ENCODE data around the gene DDHD1.

Gene DDHD1

GRCh38 chr14:53022593-53022992 lies 130.5 kb downstream of the DDHD1 start:
- DNase-seq (ENCODE audit: insufficient read length, low spot score) (no peak), FAIRE-seq (no peak)
- TF ChIP-seq POU2F2 (IDR thresholded peaks at IDR 0.05; ENCODE audit: low read depth, low read length) (no peak), TAF1 (IDR thresholded peaks at IDR 0.05; ENCODE audit: low read depth, low read length) (no peak), POLR2A (IDR thresholded peaks at IDR 0.05; ENCODE audit: low read depth, low read length) (no peak), POLR2AphosphoS5 (IDR thresholded peaks at IDR 0.05; ENCODE audit: low read depth, low read length) (no peak), SPI1 (IDR thresholded peaks at IDR 0.05; ENCODE audit: low read depth, low read length) (no peak), PAX5 (IDR thresholded peaks at IDR 0.05; ENCODE audit: insufficient read depth, low read length, severe bottlenecking) (no peak)

- no peak for TF ChIP-seq POLR2A (IDR thresholded peaks at IDR 0.05; ENCODE audit: low read depth, low read length)
- FAIRE-seq (no peak), DNase-seq (ENCODE audit: insufficient read length, low spot score) (no peak)
Measured at GRCh38 chr14:53020193-53020932, 132.8 kb downstream of the DDHD1 start.

- no peak for FAIRE-seq
- DNase-seq (ENCODE audit: insufficient read length, low spot score): no peak
- TF ChIP-seq PAX5 (IDR thresholded peaks at IDR 0.05; ENCODE audit: insufficient read depth, low read length, severe bottlenecking): no peak
- TF ChIP-seq POLR2AphosphoS5 (IDR thresholded peaks at IDR 0.05; ENCODE audit: low read depth, low read length): no peak
- TF ChIP-seq POU2F2 (IDR thresholded peaks at IDR 0.05; ENCODE audit: low read depth, low read length): no peak
- TF ChIP-seq TAF1 (IDR thresholded peaks at IDR 0.05; ENCODE audit: low read depth, low read length): no peak
- TF ChIP-seq SPI1 (IDR thresholded peaks at IDR 0.05; ENCODE audit: low read depth, low read length): no peak
- no peak for TF ChIP-seq POLR2A (IDR thresholded peaks at IDR 0.05; ENCODE audit: low read depth, low read length)
Measured at GRCh38 chr14:53019406-53019805, 133.7 kb downstream of the DDHD1 start.

GRCh38 chr14:53017837-53018236 lies 135.3 kb downstream of the DDHD1 start:
- FAIRE-seq: no peak
- TF ChIP-seq SPI1 (IDR thresholded peaks at IDR 0.05; ENCODE audit: low read depth, low read length) (no peak), POLR2AphosphoS5 (IDR thresholded peaks at IDR 0.05; ENCODE audit: low read depth, low read length) (no peak), POU2F2 (IDR thresholded peaks at IDR 0.05; ENCODE audit: low read depth, low read length) (no peak), TAF1 (IDR thresholded peaks at IDR 0.05; ENCODE audit: low read depth, low read length) (no peak), PAX5 (IDR thresholded peaks at IDR 0.05; ENCODE audit: insufficient read depth, low read length, severe bottlenecking) (no peak), POLR2A (IDR thresholded peaks at IDR 0.05; ENCODE audit: low read depth, low read length) (no peak)
- DNase-seq (ENCODE audit: insufficient read length, low spot score): no peak

- FAIRE-seq: no peak
- DNase-seq (ENCODE audit: insufficient read length, low spot score): no peak
- TF ChIP-seq PAX5 (IDR thresholded peaks at IDR 0.05; ENCODE audit: insufficient read depth, low read length, severe bottlenecking): no peak
Measured at GRCh38 chr14:53016919-53017318, 136.2 kb downstream of the DDHD1 start.

- DNase-seq (ENCODE audit: insufficient read length, low spot score) (no peak), FAIRE-seq (no peak)
- no peak for TF ChIP-seq POLR2AphosphoS5 (IDR thresholded peaks at IDR 0.05; ENCODE audit: low read depth, low read length)
- no peak for TF ChIP-seq TAF1 (IDR thresholded peaks at IDR 0.05; ENCODE audit: low read depth, low read length)
- TF ChIP-seq SPI1 (IDR thresholded peaks at IDR 0.05; ENCODE audit: low read depth, low read length): no peak
- no peak for TF ChIP-seq PAX5 (IDR thresholded peaks at IDR 0.05; ENCODE audit: insufficient read depth, low read length, severe bottlenecking)
- no peak for TF ChIP-seq POLR2A (IDR thresholded peaks at IDR 0.05; ENCODE audit: low read depth, low read length)
- no peak for TF ChIP-seq POU2F2 (IDR thresholded peaks at IDR 0.05; ENCODE audit: low read depth, low read length)
Measured at GRCh38 chr14:53016491-53016890, 136.6 kb downstream of the DDHD1 start.

- FAIRE-seq (no peak), DNase-seq (ENCODE audit: insufficient read length, low spot score) (no peak)
- TF ChIP-seq POLR2AphosphoS5 (IDR thresholded peaks at IDR 0.05; ENCODE audit: low read depth, low read length) (no peak), SPI1 (IDR thresholded peaks at IDR 0.05; ENCODE audit: low read depth, low read length) (no peak), POU2F2 (IDR thresholded peaks at IDR 0.05; ENCODE audit: low read depth, low read length) (no peak)
Measured at GRCh38 chr14:53011053-53011462, 142.1 kb downstream of the DDHD1 start.

GRCh38 chr14:53010193-53011040 lies 142.7 kb downstream of the DDHD1 start:
- TF ChIP-seq POU2F2 (IDR thresholded peaks at IDR 0.05; ENCODE audit: low read depth, low read length): no peak
- TF ChIP-seq POLR2A (IDR thresholded peaks at IDR 0.05; ENCODE audit: low read depth, low read length): no peak
- TF ChIP-seq POLR2AphosphoS5 (IDR thresholded peaks at IDR 0.05; ENCODE audit: low read depth, low read length): no peak
- no peak for TF ChIP-seq PAX5 (IDR thresholded peaks at IDR 0.05; ENCODE audit: insufficient read depth, low read length, severe bottlenecking)
- TF ChIP-seq SPI1 (IDR thresholded peaks at IDR 0.05; ENCODE audit: low read depth, low read length): no peak
- TF ChIP-seq TAF1 (IDR thresholded peaks at IDR 0.05; ENCODE audit: low read depth, low read length): no peak
- DNase-seq (ENCODE audit: insufficient read length, low spot score): no peak
- FAIRE-seq: no peak

GRCh38 chr14:53006931-53007562 lies 146.1 kb downstream of the DDHD1 start:
- TF ChIP-seq POU2F2 (IDR thresholded peaks at IDR 0.05; ENCODE audit: low read depth, low read length): no peak
- no peak for FAIRE-seq
- DNase-seq (ENCODE audit: insufficient read length, low spot score): no peak

- FAIRE-seq: no peak
- TF ChIP-seq PAX5 (IDR thresholded peaks at IDR 0.05; ENCODE audit: insufficient read depth, low read length, severe bottlenecking): no peak
- no peak for TF ChIP-seq TAF1 (IDR thresholded peaks at IDR 0.05; ENCODE audit: low read depth, low read length)
- no peak for TF ChIP-seq SPI1 (IDR thresholded peaks at IDR 0.05; ENCODE audit: low read depth, low read length)
- no peak for TF ChIP-seq POLR2AphosphoS5 (IDR thresholded peaks at IDR 0.05; ENCODE audit: low read depth, low read length)
- no peak for TF ChIP-seq POU2F2 (IDR thresholded peaks at IDR 0.05; ENCODE audit: low read depth, low read length)
- no peak for TF ChIP-seq POLR2A (IDR thresholded peaks at IDR 0.05; ENCODE audit: low read depth, low read length)
- DNase-seq (ENCODE audit: insufficient read length, low spot score): no peak
Measured at GRCh38 chr14:53004976-53005375, 148.1 kb downstream of the DDHD1 start.

Data from GM12891 (cell line).